HG03025 (cell line): ENCODE results near the gene USP3.
"Not testable (repeated sequence)": the region's sequence is repeated elsewhere in the genome, so short reads cannot be mapped to it uniquely, and the experiment has no call there.

Experiments
- ATAC-seq: cut with Tn5 transposase; IDR thresholded peaks from one replicate; pipeline ENCODE4 v1.9.1; 2021; ENCODE audit warnings: mild to moderate bottlenecking, moderate library complexity; ENCODE audit not compliant: unreplicated experiment, low FRiP score

USP3 gene

DNA sequence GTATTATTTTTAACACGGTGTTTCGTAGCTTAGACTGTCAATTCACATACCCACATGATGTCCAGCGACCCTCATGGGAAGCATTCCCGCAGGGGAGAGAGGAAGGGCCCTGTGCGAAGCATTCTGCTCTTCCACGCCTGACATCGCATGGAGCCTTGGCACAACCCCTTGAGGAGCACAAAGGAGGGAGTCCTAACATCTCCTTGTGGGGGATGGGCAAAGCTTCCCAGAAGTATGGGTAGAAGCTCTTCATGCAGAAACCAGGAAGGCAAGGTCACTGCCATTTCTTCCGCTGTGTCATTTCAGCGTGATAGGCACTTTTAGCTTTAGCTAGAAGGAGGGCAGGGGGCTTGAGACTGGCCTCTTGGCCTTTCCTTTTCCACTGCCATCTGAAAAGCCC is 28.7 kb upstream of the USP3 start:
- ATAC-seq = no peak

DNA sequence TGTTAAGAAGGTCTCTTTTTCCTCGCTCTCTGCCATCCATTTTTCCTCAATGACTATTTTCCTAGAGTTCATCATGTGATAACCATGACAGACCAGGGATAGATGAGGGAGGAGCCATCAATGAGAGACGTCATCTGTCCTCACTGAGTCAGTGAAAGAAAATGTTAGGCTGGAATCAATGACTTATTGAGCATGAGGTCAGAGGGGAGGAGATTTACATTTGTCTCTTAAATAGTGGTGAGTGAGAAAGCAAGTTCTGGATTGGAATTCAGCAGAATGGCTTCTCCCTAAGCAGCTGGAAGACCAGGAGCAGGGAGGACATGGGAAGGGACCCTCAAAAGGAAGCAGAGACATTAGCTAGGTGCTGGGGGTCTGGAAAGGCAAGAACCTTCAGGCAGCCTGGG is 28.2 kb upstream of the USP3 start:
- ATAC-seq = no peak

DNA sequence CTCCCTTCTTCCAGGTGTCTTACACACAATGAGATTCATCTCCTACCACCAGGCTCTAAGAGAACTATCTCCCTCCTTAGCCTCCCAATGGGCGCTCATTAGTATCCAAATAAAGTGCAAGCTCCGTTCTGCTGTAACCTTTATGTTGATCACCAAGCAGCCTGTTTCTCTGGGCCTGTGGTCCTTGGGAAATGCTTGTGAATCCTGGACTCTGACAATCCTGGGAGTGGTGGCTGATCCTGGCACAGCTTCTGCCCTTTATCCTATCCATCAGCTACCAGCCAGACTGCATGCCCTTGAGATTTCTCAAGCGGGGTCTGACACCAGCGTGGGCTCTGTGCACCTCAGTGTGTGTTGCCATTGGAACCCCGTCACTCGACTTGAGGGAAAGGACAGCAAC is 26.1 kb upstream of the USP3 start:
- no peak for ATAC-seq

DNA sequence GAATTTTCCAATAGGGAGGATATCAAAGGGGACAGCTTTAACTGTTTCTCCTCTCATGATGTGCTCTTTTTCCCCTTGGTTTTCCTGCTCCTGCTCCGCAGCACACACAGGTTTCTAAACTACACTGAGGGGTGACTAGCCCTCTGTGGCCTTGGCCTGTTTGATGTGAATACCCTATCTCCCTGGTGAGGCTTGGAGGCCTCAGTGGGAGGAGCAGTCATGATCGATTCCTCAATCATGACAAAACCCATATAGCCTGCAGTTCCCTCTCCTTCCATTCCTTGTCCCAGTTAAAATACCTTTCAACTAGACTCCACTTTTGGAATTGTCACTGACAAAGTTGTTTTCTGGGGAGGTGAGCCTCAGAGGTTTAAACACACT is 24.0 kb upstream of the USP3 start:
- ATAC-seq = no peak

DNA sequence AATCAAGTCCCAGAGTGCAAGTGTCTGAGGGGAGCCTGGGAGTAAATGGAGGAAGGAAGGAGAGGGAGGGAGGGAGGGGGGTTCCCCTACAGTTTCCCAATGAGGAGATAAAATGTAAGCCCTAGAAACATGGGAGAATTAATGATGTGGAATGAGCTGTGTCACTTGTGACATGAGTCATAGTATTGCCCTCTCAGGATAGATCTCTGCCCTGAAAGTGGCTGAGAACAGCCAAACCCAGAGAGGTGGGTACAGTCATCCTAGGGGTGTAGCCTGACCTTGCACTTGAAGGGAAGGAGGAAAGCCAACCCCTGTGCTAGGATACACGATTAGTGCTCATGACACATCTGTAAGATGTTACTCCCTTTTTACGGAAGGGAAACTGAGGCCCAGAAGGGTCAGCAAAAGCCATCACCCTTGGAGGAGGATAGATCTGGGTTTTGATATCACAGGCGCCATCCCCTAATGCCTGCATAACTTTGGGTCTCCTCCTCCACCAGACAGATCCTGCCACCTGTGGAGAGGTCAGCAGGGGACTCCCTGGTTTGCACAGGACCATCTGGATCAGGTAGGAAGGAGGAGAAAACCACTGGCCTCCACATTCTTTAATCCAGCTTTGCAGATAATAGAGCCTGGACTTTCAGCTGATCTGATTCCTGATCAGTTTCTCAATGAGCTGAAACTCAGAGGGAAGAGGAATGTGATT is 23.1 kb upstream of the USP3 start:
- no peak for ATAC-seq

DNA sequence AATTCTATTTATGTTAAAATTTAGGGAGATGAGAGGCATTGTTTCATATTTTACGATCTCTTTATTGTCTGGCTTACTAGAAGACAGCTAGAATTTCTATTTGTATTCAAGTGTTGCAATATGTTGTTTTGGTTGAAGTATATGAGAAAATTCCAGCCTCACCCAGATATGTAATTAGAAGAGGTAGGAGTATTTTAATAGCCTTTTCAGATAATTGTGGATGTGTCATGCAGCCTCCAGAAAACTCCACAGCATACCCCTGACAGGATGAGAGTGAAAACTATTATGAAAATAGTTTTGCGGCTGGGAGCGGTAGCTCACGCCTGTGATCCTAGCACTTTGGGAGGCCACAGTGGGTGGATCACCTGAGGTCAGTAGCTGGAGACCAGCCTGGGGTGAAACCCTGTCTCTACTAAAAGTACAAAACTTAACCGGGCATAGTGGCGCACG is 21.5 kb upstream of the USP3 start:
- no peak for ATAC-seq

DNA sequence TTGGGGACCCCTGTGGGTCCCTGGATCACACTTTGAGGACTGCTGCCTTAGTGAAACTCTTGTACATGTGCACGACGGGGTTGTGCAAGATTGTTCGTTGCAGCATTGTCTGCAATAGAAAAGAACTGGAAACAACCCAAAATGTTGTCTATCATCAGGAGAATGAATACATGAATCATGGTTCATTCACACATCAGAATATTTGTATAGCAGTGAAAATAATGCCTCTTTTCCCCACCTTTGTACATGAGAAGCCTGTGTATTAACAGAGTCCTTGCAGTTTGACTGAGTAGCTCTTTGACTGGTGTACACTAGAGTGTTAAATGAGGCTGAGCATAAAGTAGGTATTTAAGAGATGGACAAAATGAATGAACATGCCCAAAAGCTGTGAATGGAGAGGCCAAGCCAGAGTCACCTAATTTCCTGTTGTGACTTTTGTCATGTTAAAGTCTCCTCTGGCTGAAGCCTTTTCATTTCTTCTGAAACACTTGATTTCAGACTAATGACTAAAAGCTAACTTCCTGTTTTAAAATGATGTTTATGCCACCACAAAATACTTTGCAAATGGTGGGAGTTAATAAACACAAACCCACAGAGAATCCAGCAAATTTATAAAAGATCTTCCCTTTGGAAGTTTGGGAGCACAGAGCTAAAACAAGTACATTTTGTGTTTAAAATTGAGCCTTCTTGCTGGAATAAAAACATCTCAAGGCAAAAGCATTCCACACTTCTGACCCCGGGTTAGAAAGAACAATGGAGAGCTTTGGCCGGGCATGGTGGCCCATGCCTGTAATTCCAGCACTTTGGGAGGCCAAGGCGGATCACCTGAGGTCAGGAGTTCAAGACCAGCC is 20.6 kb upstream of the USP3 start:
- ATAC-seq = no peak

DNA sequence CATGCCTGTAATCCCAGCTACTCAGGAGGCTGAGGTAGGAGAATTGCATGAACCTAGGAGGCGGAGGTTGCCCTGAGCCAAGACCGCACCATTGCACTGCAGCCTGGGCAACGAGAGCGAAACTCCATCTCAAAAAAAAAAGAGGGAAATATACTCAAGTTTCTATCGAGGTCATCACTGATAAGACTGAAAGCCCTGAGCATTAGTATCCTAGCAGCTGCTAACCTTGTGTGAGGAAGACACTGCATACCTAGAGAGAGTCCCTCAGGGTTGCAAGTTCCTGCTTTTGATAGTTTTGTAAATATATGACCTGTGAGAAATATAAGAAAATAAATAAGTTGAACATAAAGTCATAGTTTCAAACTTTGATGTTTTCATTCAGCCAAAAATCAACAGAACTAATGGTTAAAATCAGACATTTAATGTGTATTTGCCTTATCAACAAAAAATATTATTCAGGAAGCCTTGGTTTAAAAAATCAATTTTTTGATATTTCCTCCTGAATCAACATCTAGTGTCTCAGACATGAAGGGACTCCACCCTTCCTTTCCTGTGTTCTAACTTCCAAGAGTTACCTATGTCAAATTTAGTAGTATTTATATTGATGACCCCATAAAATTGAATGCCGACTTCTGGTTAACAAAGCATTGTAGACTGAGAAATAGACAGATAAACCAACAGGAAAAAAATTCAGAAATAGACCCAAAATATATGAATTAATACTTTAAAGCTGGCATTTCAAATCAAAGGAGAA is 19.8 kb upstream of the USP3 start:
- no peak for ATAC-seq

DNA sequence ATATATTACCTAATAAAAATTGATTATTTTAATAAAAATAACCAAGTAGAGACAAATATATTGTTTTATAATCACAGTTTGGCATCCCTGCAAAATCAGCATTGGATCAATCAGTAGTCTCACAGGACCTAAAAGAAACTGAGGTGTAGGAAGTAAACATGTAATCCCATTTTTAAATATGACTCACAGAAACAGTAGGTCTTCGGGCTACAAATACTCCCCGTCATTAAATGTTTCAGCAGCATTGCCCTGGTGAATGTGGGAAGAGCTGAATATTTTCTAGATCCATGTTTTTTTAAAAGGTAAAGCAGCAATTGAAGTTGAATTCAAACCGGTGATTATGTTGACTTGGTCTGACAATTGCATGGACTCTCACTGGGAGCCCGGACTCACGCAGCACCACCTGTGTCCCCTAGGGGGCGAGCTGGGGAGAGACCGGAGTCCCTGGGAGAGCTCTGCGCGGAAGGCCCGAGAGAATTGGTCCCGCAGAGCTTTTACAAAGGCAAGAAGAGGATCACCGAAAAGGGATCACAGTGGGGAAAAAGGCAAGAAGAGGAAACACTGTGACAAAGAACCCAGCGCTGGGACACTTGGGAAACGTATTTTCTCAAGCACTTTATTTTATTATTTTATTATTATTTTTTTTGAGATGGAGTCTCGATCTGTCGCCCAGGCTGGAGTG is 17.2 kb upstream of the USP3 start:
- ATAC-seq = no peak

DNA sequence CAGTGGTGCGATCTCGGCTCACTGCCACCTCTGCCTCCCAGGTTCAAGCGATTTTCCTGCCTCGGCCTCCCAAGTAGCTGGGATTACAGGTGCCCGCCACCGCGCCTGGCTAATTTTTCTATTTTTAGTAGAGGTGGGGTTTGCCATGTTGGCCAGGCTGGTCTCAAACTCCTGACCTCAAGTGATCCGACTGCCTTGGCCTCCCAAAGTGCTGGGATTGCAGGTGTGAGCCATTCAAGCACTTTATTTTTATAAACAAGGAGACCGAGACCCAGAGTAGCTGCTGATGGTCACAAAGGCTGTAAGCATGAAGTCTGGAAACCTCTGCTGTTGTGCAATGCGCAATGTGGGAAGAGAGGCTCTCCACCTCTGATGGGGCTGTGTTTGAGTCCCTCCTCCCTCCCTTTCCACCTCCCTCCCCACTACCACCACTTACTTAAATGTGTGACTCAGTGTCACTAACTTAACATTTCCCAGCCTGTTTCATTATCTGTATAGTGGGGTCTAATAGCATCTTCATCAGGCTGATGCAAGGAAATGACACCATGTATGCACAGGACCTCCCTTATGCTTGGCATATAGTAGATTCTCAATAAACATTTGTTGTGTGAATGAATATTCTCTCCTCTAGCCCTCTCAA is 16.5 kb upstream of the USP3 start:
- ATAC-seq = not testable (repeated sequence)

DNA sequence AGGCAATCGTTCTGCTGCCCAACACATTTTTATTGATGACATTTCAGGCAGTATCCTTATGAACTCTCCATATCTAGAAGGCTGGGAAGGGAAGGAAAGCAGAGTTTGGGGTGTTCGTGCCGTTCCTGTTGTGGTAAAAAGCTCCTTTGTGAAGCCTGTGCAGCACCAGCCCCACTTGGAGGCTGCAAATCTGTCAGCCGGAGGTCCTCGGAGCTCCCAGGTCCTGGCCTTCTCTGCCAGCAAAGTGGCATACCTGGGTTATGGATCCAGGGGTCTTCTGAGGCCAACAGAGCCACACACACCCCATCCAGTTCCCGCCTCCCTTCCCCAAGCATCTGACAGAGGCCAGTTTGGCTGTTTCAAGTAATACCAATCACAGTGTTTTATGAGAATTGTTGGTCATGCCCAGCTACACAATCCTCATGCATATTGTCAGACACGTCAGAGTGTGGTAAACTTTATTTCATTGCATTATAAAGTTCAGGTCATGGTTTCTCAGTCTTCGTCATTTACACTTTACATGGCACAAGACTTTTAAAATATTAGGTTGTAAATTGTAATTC is 15.9 kb upstream of the USP3 start:
- ATAC-seq = no peak

DNA sequence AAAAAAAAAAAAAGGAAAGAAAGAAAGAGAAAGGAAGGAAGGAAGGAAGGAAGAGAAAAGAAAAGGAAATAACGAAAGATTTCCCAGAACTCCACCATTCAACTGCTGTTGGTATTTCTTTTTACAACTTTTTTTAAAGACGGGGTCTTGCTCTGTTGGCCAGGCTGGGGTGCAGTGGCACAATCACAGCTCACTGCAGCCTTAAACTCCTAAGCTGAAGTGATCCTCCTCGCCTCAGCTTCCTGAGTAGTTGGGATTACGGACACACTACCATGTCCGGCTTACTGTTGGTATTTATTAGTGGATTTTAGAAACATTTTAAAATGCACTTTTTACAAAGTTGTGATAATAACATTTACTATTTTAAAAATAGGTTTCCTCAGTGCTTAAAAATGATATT is 15.0 kb upstream of the USP3 start:
- ATAC-seq = no peak

DNA sequence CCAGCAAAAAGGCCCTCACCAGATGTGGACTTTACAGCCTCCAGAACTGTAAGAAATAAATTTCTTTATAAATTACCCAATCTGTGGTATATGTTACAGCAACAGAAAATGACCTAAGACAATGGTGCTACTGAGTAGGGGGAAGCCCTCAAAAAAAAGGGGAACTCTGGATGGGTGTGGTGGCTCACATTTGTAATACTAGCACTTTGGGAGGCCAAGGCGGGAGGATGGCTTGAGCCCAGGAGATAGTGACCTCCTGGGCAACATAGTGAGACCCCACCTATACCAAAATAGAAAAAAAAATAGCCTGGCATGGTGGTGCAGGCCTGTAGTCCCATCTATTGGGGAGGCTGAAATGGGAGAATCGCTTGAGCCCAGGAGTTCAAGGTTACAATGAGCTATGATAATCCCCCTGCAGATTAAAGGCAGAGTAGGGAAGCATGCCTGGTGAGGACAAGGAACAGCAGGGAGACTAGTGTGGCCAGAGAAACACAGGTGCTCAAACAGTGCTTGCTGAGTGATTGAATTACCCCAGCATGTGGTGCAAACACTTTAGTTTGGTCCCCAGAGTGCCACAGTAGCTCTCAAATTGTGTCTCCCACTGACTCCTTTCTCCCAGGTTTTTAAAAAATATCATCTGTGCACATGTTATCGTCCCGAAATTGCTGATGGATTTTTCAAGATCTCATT is 13.9 kb upstream of the USP3 start:
- no peak for ATAC-seq

DNA sequence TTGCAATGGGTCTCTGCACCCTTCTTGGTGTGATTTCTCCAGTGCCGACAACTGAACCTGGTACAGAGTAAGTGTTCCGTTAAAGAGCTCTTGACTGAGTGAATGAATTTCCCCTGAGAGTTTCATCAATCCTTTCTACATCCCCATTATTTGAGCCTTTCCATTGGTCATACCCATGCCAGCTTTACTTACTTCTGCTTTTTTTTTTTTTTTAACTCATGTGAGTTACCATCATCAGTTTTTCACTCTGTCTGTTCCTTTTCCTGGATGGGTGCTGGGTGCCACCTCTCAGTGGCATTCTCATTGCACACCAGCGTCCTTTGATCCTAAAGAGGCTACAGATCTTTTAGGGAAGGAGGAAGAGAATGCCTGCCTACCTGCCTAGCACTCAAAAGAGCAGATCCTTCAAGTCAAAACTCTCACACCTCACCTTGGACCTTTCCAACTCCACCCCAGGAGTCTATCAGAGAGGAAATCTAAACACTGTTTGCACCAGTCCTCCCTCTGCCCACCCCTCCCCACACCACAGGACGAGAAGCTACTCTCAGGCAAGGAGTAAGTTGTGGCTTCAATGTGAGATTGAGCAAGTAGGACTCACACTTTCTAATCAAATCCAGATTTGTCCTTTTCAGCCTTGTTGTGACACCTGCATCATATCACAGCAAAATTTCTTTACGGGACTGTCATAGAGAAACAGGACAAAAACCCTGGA is 13.1 kb upstream of the USP3 start:
- no peak for ATAC-seq

DNA sequence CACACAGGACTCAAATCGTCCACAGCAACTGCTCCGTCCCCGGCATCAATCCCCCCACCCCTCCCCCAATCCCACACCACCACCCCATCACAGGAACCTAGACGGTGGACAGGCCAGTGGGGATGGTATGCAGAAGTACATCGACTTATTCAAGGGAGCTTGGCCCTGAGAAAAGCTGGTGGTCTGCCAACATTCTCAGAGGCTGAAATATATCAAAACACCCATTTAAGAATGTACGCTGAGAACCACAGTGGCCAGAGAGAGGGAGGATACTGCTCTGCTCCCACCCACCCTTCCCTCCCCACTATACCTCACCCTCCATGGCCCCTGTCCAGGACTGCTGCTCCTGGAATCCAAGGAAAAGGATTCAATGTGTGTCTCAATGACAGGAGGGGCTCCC is 12.4 kb upstream of the USP3 start:
- ATAC-seq = no peak

DNA sequence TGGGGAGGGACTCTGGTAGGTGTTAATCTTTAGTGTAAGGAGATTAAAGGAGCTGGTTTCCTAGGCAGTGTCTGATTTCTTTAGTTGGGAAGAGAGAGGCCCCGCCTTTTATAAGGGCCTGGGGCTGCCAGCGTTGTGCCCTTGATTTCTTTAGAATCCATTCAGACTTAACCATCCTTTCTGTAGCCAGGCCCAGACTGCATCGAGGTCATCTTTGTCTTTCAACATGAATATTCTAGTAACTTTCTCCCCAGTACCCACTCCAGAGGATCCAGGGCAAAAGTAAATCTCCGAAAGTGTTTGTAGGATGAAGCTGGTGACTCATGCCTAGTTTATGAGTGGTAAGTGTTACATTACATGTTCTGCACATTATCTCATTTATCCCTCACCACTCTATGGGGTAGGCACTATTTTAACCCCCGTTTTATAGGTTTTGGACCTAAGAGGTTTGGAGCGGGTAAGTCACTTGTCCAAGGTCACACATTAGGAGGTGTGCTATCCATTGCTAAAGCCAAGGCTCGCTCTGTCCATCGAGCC is 11.8 kb upstream of the USP3 start:
- ATAC-seq = no peak

DNA sequence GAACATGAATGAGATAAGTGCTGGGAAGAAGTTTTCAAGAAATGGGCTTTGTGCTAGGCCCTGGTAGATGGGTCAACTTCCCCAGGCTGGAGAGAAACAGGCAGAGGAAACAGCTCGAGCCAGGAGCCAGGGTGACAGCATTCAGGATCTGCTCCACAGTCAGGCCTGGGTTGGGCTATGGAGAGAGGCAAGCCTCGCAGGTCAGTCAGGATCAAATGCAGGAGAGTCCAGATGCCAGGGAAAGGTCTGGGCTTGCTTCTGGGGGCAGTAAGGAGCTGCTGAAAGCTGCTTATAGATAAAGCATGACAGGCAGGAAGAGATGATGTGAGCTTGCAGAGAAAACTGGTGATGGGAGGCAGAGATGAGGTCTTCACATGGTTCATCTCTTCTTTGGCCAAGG is 11.0 kb upstream of the USP3 start:
- ATAC-seq = no peak

DNA sequence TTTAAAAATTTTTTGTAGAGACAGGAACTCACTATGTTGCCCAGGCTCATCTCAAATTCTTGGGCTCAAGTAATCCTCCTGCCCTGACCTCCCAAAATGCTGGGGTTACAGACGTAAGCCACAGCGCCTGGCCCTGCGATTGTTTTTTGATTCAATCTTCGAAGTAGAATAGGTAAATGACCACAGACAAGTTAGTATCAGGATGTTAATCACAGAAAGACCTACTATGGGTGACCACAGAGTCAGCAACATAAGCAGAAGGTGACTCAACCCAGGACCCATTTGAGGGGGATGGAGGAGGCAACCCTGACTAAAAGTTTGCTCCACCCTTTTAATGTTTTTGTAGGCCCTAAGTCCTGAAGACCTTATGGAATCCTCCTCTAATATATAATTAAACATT is 10.0 kb upstream of the USP3 start:
- no peak for ATAC-seq

DNA sequence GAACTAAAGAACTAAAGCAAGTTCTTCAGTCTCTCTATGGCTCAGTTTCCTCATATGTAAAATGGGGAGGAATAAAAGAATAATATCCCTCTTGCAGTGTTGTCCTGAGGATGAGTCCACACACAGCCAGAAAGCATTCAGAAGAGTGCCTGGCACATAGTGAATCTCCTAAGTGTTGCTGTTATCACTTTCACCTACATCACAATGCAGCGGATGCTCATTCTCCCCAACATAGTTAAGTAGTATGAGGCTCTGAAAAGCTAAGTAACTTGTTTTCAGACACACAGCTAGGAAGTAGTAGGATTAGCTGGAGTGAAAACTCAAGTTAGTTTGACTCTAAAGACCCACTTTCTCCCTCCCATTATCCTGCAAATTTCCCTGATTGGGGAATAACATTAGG is 9.1 kb upstream of the USP3 start:
- no peak for ATAC-seq
